ENCODE measurements around the gene CADM4. TPM values are rescaled to one million over a fixed set of nuclear protein-coding genes. Genes with fewer than 3 reads are reported as not detected.
A peak's percentile ranks its signal among the peaks of the same experiment; 100 is the strongest.

The CADM4 gene
- total and polyA plus RNA-seq, 9 of the 15 experiments (the other 6 are each of a cell fraction or from before 2014, with no cell fraction given): 0.03 to 4.6 (median 1.3) TPM

DNA sequence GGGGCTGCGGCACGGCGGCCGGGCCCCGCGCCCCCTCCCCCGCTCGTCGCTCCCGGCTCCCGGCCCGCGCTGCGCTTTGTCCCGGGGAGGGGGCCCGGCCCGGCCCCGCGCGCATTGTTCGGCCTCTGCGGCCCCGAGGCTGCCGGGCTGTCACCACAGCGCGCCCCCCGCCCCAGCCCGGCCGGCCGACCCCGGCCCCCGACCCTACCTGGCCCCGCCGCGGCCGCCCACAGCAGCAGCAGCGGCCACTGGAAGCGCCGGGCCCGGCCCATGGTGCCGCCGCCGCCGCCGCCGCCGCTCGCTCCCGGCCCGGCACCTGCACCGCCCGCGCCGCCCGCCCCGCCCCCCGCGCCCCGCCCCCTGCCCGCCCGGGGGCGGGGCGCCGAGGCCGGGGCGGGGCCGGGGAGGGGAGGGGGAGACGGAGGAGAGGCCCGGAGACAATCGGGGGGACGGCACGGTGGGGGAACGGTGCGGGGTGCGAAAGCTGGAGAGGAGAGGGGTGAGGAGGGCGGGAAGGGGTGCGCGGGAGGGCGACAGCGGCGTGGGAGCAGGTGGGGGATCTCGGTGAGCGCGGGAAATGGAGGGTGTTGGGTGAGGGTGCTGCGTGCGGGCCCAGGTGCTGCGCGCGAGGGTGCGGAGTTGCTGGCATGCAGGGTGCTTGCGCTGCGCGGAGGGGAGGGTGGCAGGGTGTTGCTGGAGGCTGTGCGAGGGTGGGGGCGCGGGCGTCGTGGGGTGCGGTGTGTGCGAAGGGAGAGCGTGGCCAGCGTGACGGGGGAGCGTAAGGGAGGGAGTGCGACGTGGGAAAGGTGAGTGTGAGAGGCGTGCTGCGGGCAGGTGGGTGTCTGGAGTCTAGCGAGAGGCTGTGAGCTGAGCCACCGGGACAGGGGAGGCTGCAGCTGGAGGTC lies at the start of gene CADM4 (continued):
- TF ChIP-seq MGA (IDR thresholded peaks at IDR 0.05) (peak; percentile 98), RAD51 (IDR thresholded peaks at IDR 0.05; ENCODE audit: borderline replicate concordance, low read depth) (no peak), CHD2 (IDR thresholded peaks at IDR 0.05; ENCODE audit: low read depth, low read length) (no peak), ZNF592 (IDR thresholded peaks at IDR 0.05) (no peak), ZNF431 (CRISPR knock-in tag; IDR thresholded peaks at IDR 0.05) (no peak), HNRNPH1 (optimal IDR thresholded peaks at IDR 0.05; ENCODE audit: low read depth, low read length) (no peak), FOXK2 (conservative IDR thresholded peaks at IDR 0.05 in 1 of 2, IDR thresholded peaks at IDR 0.05 in 1 of 2; ENCODE audit: low read depth in 2 of 2) (no peak), CTCF (IDR thresholded peaks at IDR 0.05 in 2 of 3, conservative IDR thresholded peaks at IDR 0.05 in 1 of 3; ENCODE audit: insufficient read depth in 2 of 3, low read depth in 1 of 3, low read length in 3 of 3) (no peak)
